K562 treated with DMSO at 1 percent for 4 hours (cell line): ENCODE results near the gene ERO1B. TPM values are rescaled to one million over a fixed set of nuclear protein-coding genes. Genes with fewer than 3 reads are reported as not detected.

Experiments used
- total RNA-seq: library from RNA; unstranded; fragments of 300-600 nt; gene quantifications from 2 replicates; pipeline ENCODE4 v1.2.3, GENCODE V29; 2022; ENCODE audit not compliant: insufficient read depth

The ERO1B gene, protein sequence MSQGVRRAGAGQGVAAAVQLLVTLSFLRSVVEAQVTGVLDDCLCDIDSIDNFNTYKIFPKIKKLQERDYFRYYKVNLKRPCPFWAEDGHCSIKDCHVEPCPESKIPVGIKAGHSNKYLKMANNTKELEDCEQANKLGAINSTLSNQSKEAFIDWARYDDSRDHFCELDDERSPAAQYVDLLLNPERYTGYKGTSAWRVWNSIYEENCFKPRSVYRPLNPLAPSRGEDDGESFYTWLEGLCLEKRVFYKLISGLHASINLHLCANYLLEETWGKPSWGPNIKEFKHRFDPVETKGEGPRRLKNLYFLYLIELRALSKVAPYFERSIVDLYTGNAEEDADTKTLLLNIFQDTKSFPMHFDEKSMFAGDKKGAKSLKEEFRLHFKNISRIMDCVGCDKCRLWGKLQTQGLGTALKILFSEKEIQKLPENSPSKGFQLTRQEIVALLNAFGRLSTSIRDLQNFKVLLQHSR
- total RNA-seq: 5.3 and 5.8 TPM in 2 replicates

DNA sequence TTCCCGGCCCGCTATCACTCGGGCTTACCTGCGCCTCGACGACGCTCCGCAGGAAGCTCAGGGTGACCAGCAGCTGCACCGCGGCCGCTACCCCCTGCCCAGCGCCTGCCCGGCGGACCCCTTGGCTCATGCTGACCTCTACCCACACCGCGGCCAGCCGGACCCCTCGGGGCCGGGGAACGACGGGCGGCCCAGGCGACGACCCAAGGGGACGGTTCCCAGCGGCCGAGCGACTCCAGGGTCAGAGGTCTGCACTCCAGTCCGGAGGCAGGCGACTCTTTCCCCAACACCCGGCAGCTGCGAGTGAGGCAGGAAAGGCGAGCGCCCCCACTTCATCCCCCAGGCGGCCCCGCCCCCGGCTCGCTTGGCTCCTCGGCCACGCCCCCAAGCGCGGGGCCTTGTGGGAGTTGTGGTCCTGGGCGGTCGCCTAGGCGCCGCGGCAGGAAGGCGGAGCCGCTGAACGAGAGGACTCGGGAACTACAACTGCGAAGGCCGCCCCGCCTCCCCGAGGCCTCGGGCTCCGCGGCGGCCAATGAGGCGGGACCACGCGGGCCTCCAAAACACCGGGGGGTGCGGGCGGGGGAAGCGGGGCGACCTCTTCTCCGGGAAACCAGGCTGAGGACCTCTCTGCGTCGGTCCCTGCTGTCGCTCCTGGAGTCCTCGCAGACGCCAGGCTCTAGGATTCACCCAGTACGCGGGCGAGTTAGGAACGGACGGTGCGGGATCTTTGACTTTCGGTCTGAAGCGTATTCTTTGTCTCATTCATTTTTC lies at the start of gene ERO1B:
TSS of gene ERO1B (minus strand) at position 305 of the 771 bp plus-strand sequence. CDS start at position 130, 175 bp downstream.

Other genes with a start within 250 kb of the ERO1B start
- gene NID1, start 216.9 kb downstream of the ERO1B start, total RNA-seq: not detected in 2 replicates
- gene GPR137B, start 139.4 kb downstream of the ERO1B start, total RNA-seq: 2.0 and 2.6 TPM in 2 replicates
- gene EDARADD, start 112.3 kb upstream of the ERO1B start, total RNA-seq: 7.5 and 10.9 TPM in 2 replicates
- 44.5 and 71.3 TPM in 2 replicates for gene LGALS8, start 242.0 kb upstream of the ERO1B start, total RNA-seq